PC-9 (cell line): ENCODE results near the gene GSAP. TPM values are rescaled to one million over a fixed set of nuclear protein-coding genes. Genes with fewer than 3 reads are reported as not detected.

Experiments used
- BruUV-seq: library from RNA; stranded (reverse); fragments of 400-500 nt; replicated peaks from 2 replicates; lab custom pipeline; 2021; lab: Mats Ljungman, UMichigan
- CTCF ChIA-PET: fragments of 300-600 bp; sonication (Branson Sonifier 250); formaldehyde crosslinking; loops from one replicate; lab custom pipeline; 2022; ENCODE audit warnings: antibody characterized with exemption; lab: Charles Lee
- POLR2A ChIA-PET: fragments of 300-600 bp; sonication (Branson Sonifier 250); formaldehyde crosslinking; loops from one replicate; lab custom pipeline; 2022; ENCODE audit warnings: antibody characterized with exemption; ENCODE audit not compliant: unreplicated experiment; lab: Charles Lee
- DNase-seq, 2 experiments: peaks; one replicate each; pipeline versions ENCODE4 v3.0.0 to v3.0.0-alpha.2; 2015 to 2022; ENCODE audit warnings: mixed read lengths in 1 of 2
- H2AFZ ChIP-seq: fragments of 200-600 bp; sonication (generic); 2 replicates; pipeline ENCODE4 v1.8.1; 2017; ENCODE audit warnings: antibody characterized with exemption
- H3F3A ChIP-seq: fragments of 200-600 bp; sonication (generic); 2 replicates; pipeline ENCODE4 v1.8.1; 2017; ENCODE audit warnings: antibody characterized with exemption, mild to moderate bottlenecking, low read depth; ENCODE audit not compliant: insufficient read depth
- H3K27ac ChIP-seq: fragments of 200-600 bp; sonication (generic); 2 replicates; pipeline ENCODE4 v1.6.1; 2016; ENCODE audit warnings: mixed run types
- H3K27me3 ChIP-seq: fragments of 200-600 bp; sonication (generic); 2 replicates; pipeline ENCODE4 v1.6.1; 2016; ENCODE audit warnings: low read depth, mixed run types; ENCODE audit not compliant: insufficient read depth
- H3K36me3 ChIP-seq: fragments of 200-600 bp; sonication (generic); 2 replicates; pipeline ENCODE4 v1.6.1; 2016; ENCODE audit warnings: low read depth, mixed run types
- H3K4me1 ChIP-seq: fragments of 200-600 bp; sonication (generic); replicated peaks from 2 replicates; pipeline ENCODE4 v1.6.1; 2016; ENCODE audit warnings: mixed run types; ENCODE audit not compliant: insufficient read depth
- H3K4me2 ChIP-seq: fragments of 200-600 bp; sonication (generic); 2 replicates; pipeline ENCODE4 v1.6.1; 2017; ENCODE audit warnings: mixed run types
- H3K4me3 ChIP-seq: fragments of 200-600 bp; sonication (generic); 2 replicates; pipeline ENCODE4 v1.6.1; 2016; ENCODE audit warnings: mixed run types
- H3K79me2 ChIP-seq: fragments of 200-600 bp; sonication (generic); 2 replicates; pipeline ENCODE4 v1.6.1; 2017; ENCODE audit warnings: low read depth, mixed run types
- H3K9me2 ChIP-seq: fragments of 200-600 bp; sonication (generic); 2 replicates; pipeline ENCODE4 v1.8.1; 2017; ENCODE audit warnings: mild to moderate bottlenecking; ENCODE audit not compliant: insufficient read depth
- H3K9me3 ChIP-seq: fragments of 200-600 bp; sonication (generic); 2 replicates; pipeline ENCODE4 v1.8.1; 2016; ENCODE audit warnings: low read depth; ENCODE audit not compliant: insufficient read depth
- H4K20me1 ChIP-seq: fragments of 200-600 bp; sonication (generic); 2 replicates; pipeline ENCODE4 v1.8.1; 2017; ENCODE audit not compliant: insufficient read depth
- EZH2 ChIP-seq: fragments of 200-600 bp; sonication (generic); IDR thresholded peaks from 2 replicates; pipeline ENCODE4 v1.8.0; 2017; ENCODE audit warnings: antibody characterized with exemption, low read depth
- intact Hi-C: fragments of 100-400 bp; cut with micrococcal nuclease; formaldehyde crosslinking; loops from one replicate; pipeline ENCODE4 v1.10.0; 2022; ENCODE audit not compliant: unreplicated experiment
- total RNA-seq: library from RNA; stranded (reverse); gene quantifications from 2 replicates; pipeline ENCODE4 v1.2.3, GENCODE V29; 2021
- TF ChIP-seq, protein P1 (sequence below): fragments of 200-600 bp; sonication (generic); conservative IDR thresholded peaks from 2 replicates; pipeline ENCODE4 v1.6.1; 2017; ENCODE audit warnings: mixed run types, antibody characterized with exemption, mild to moderate bottlenecking, moderate library complexity

The GSAP gene
- total RNA-seq, 1 experiment from 2014 or later, result 15.6 TPM

DNA sequence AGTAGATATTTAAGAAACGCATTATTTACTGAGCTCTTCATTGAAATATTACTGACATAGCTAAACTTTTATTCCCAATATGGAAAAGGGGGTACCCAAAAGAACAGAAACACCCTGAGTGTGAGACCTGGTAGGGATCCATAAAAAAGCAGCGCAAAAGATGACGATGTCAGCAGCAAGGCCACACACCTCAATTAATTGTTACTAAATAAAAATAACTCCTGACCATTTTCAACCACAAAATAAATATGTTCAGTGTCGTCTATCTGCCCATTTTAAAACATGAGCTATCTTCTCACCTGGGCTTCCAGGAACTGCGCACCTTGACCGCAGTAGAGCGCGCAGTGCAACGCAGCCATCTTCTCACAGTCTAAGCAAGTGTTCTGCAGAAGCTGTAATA lies 61.2 kb downstream of the GSAP start:
- Histone ChIP-seq H2AFZ (no peak overlapping the region), H3K36me3 (no peaks in the 10 kb centered on the region), H3K79me2 (no peaks in the 10 kb centered on the region), H3K9me2 (no peaks in the 10 kb centered on the region), H3K9me3 (no peaks in the 10 kb centered on the region), H3K4me1 (0 out of 2 replicates have a peak, but pooled peaks cover 5% of the 10 kb centered on the region), H3K27ac (no peak overlapping the region), H4K20me1 (no peaks in the 10 kb centered on the region), H3K4me3 (no peak overlapping the region), H3K4me2 (no peak overlapping the region), H3K27me3 (no peaks in the 10 kb centered on the region), H3F3A (no peaks in the 10 kb centered on the region)
- TF ChIP-seq, protein P1, sequence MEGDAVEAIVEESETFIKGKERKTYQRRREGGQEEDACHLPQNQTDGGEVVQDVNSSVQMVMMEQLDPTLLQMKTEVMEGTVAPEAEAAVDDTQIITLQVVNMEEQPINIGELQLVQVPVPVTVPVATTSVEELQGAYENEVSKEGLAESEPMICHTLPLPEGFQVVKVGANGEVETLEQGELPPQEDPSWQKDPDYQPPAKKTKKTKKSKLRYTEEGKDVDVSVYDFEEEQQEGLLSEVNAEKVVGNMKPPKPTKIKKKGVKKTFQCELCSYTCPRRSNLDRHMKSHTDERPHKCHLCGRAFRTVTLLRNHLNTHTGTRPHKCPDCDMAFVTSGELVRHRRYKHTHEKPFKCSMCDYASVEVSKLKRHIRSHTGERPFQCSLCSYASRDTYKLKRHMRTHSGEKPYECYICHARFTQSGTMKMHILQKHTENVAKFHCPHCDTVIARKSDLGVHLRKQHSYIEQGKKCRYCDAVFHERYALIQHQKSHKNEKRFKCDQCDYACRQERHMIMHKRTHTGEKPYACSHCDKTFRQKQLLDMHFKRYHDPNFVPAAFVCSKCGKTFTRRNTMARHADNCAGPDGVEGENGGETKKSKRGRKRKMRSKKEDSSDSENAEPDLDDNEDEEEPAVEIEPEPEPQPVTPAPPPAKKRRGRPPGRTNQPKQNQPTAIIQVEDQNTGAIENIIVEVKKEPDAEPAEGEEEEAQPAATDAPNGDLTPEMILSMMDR, result no peak
- no peak for TF ChIP-seq EZH2
- no peak for DNase-seq
- no TSS peak for BruUV-seq
- ChIA-PET CTCF (interaction anchor here (0.6 to 1.1 kb wide), 3 partner anchors 19 to 437 kb away, joined by 3 to 14 read pairs (median 4); no protein-coding TSS in a partner anchor), POLR2A (no interaction called here)
- intact Hi-C loops, result no loop called here

GRCh38 chr7:77354484-77354883 lies 61.7 kb downstream of the GSAP start:
- no peaks in the 10 kb centered on the region for H3K79me2 ChIP-seq
- no peaks in the 10 kb centered on the region for H3K36me3 ChIP-seq
- no peak overlapping the region for H3K4me3 ChIP-seq
- no peaks in the 10 kb centered on the region for H3K9me3 ChIP-seq
- no peak overlapping the region for H2AFZ ChIP-seq
- no peaks in the 10 kb centered on the region for H4K20me1 ChIP-seq
- DNase-seq, result no peak
- H3F3A ChIP-seq, result no peaks in the 10 kb centered on the region
- ChIA-PET POLR2A (interaction anchor here (0.6 kb wide), 1 partner anchor 33 kb away, joined by 4 read pairs; no protein-coding TSS in a partner anchor), CTCF (interaction anchor here (0.6 to 1.1 kb wide), 2 partner anchors 19 to 59 kb away, joined by 4 to 14 read pairs; no protein-coding TSS in a partner anchor)
- BruUV-seq, result no TSS peak
- H3K27me3 ChIP-seq, result no peaks in the 10 kb centered on the region
- H3K4me1 ChIP-seq, result 0 out of 2 replicates have a peak, but pooled peaks cover under 1% of the 10 kb centered on the region
- H3K27ac ChIP-seq, result no peak overlapping the region
- TF ChIP-seq, protein P1, result no peak
- intact Hi-C loops, result no loop called here
- H3K9me2 ChIP-seq, result no peaks in the 10 kb centered on the region
- no peak overlapping the region for H3K4me2 ChIP-seq

DNA sequence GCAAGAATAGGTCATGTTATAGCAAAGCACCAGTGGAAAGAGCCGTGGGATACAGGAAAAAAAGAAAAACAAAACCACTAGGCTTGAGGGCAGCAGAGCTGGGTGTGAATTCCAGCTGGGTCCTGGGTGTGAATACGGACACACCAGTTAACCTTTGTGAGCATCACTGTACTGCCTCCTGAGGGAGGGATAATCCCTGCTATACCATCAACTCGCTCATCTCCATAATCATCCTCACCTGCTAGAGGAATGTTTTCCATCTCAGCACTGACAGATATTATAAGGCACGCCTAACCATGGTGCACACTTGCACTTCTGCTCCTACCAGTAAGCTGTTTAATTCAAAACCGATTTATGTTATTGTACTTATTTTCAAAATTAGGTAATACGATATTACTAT lies 62.2 kb downstream of the GSAP start:
- ChIA-PET POLR2A (interaction anchor here (0.6 kb wide), 1 partner anchor 33 kb away, joined by 4 read pairs; no protein-coding TSS in a partner anchor), CTCF (no interaction called here)
- Histone ChIP-seq H3K27ac (no peak overlapping the region), H2AFZ (no peak overlapping the region), H3K4me3 (no peak overlapping the region), H4K20me1 (no peaks in the 10 kb centered on the region), H3K9me3 (no peaks in the 10 kb centered on the region), H3K36me3 (no peaks in the 10 kb centered on the region), H3K9me2 (no peaks in the 10 kb centered on the region), H3K4me2 (no peak overlapping the region), H3K4me1 (no peaks in the 10 kb centered on the region), H3F3A (no peaks in the 10 kb centered on the region), H3K27me3 (no peaks in the 10 kb centered on the region), H3K79me2 (no peaks in the 10 kb centered on the region)
- intact Hi-C loops, result no loop called here
- BruUV-seq, result no TSS peak
- DNase-seq, result no peak
- TF ChIP-seq EZH2, result no peak
- TF ChIP-seq, protein P1, result no peak
